Activated CD4-positive, alpha-beta T cell treated with anti-CD3 and anti-CD28 coated beads, Interleukin-2, Interleukin-4, amounts not matched to agents 100 ng/mL and 50 ng/mL, durations not matched to agents 16 hours and 8 hours (primary cell): ENCODE results near the gene PILRA.
"Not testable (repeated sequence)": the region's sequence is repeated elsewhere in the genome, so short reads cannot be mapped to it uniquely, and the experiment has no call there.

Source experiments
- DNase-seq: peaks from one replicate; pipeline ENCODE4 v3.0.0-alpha.2; 2020; ENCODE audit warnings: low spot score

The PILRA gene

GRCh38 chr7:100380196-100380595 is 6.9 kb downstream of the PILRA start:
- DNase-seq: no peak

GRCh38 chr7:100381531-100382233 is 8.4 kb downstream of the PILRA start:
- DNase-seq: not testable (repeated sequence)

- DNase-seq: not testable (repeated sequence)
Observed at GRCh38 chr7:100382234-100382853, 9.1 kb downstream of the PILRA start.

GRCh38 chr7:100384628-100385294 is 11.5 kb downstream of the PILRA start:
- DNase-seq: no peak

GRCh38 chr7:100386940-100387339 is 13.7 kb downstream of the PILRA start:
- DNase-seq: no peak

- no peak for DNase-seq
Observed at GRCh38 chr7:100387695-100388094, 14.4 kb downstream of the PILRA start.

GRCh38 chr7:100389437-100390088 is 16.3 kb downstream of the PILRA start:
- no peak for DNase-seq

GRCh38 chr7:100390286-100391009 is 17.2 kb downstream of the PILRA start:
- no peak for DNase-seq

- DNase-seq: no peak
Observed at GRCh38 chr7:100393233-100393905, 20.1 kb downstream of the PILRA start.

GRCh38 chr7:100394077-100394476 is 20.8 kb downstream of the PILRA start:
- no peak for DNase-seq

GRCh38 chr7:100396421-100396982 is 23.2 kb downstream of the PILRA start:
- peak; percentile 87 for DNase-seq

- no peak for DNase-seq
Observed at GRCh38 chr7:100397315-100398081, 24.2 kb downstream of the PILRA start.

- DNase-seq: no peak
Observed at GRCh38 chr7:100398239-100398638, 25.0 kb downstream of the PILRA start.

GRCh38 chr7:100400041-100400440 is 26.8 kb downstream of the PILRA start:
- no peak for DNase-seq

- DNase-seq: no peak
Observed at GRCh38 chr7:100400656-100401055, 27.4 kb downstream of the PILRA start.

- no peak for DNase-seq
Observed at GRCh38 chr7:100401811-100402210, 28.5 kb downstream of the PILRA start.

- no peak for DNase-seq
Observed at GRCh38 chr7:100402241-100402640, 29.0 kb downstream of the PILRA start.

GRCh38 chr7:100406767-100407166 is 33.5 kb downstream of the PILRA start:
- no peak for DNase-seq

- DNase-seq: peak; percentile 69
Observed at GRCh38 chr7:100407285-100408180, 34.2 kb downstream of the PILRA start.
